HPDE6-E6E7 (cell line): ENCODE results near the gene MPZL3.
"Not testable (repeated sequence)": the region's sequence is repeated elsewhere in the genome, so short reads cannot be mapped to it uniquely, and the experiment has no call there.

Experiments used
- DNase-seq: peaks from one replicate; pipeline ENCODE4 v3.0.0; 2011; ENCODE audit warnings: missing footprints; ENCODE audit errors: extremely low spot score

MPZL3 gene

DNA sequence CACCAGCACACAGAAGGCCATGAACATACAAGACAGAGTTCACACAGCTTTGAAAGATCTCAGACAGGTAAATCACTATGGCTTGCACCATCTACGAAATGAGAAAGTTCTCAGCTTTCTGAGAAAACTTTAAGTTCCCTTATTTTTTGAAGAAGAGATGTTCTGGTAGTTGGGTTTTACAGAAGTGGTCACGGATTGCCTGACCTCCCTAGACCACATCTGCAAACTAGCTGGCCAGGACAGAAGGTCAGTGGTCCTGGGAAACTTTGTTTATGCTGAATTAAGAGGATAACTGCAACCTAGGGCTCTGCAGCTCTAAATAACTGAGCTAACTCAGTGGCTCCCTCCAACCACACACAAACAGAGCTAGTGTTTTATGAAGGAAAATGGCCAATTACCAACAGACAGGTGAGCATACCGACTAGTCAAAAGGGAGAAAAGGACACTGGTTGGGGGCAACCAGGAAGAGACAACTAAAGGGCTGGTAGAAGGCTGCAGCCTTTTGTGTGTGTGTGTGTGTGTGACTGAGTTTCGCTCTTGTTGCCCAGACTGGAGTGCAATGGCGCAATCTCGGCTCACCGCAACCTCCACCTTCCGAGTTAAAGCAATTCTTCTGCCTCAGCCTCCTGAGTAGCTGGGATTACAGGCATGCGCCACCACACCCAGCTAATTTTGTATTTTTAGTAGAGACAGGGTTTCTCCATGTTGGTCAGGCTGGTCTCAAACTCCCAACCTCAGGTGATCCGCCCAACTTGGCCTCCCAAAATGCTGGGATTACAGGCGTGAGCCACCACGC, 67.2 kb downstream of the MPZL3 start:
- DNase-seq: no peak

DNA sequence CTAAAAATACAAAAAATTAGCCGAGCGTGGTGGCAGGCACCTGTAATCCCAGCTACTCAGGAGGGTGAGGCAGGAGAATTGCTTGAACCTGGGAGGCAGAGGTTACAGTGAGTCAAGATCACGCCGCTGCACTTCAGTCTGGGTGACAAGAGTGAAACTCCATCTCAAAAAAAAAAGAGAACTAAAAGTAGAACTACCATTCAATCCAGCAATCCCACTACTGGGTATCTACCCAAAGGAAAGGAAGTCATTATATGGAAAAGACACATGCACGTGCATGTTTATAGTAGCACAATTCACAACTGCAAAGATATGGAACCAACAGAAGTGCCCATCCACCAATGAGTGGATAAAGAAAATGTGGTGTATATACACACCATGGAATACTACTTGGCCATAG, 68.5 kb downstream of the MPZL3 start:
- not testable (repeated sequence) for DNase-seq

DNA sequence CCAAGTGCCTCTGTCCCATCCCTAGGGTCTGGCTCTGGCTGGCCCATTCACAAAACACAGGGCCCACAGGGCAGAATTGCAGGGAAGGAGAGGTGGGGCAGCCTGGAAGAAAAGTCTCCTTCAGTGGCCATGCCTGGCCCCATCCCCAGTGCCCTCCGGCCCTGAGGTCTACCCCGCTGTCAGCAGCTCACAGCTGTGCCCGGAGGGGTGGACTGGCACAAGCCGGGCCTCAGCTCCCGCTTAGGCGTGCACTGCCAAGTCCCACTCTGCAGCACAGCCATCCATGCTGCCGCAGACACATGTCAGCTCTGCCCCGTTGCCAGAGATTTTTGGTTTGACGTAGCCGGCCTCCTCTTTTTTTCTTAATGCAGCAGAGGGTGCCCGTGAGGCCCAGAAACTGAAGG, 71.9 kb downstream of the MPZL3 start:
- no peak for DNase-seq

DNA sequence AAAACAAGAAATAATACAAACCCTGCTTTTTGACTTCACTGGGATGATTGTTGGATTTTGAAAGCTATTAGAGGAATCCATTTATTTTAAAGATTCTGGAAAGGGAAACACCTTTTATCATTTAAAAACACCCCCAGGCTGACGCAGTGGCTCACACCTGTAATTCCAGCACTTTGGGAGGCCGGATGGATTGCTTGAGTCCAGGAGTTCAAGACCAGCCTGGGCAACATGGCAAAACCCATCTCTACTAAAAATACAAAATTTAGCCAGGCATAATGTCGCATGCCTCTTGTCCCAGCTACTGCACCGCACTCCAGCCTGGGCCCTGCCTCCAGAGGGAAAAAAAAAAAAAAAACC, 75.4 kb downstream of the MPZL3 start:
- DNase-seq: no peak
